K562 (cell line): ENCODE measurements around the gene PCSK5. TPM values are rescaled to one million over a fixed set of nuclear protein-coding genes. Genes with fewer than 3 reads are reported as not detected.

Source experiments
- ATAC-seq: fragments of 200-7000 bp; cut with Tn5 transposase; 3 replicates; pipeline ENCODE4 v1.9.1; 2020; ENCODE audit warnings: moderate library complexity
- BruUV-seq: library from RNA; stranded (reverse); fragments of 400-500 nt; replicated peaks from 2 replicates; lab custom pipeline; 2021; lab: Mats Ljungman, UMichigan
- CTCF ChIA-PET: fragments of 300-600 bp; formaldehyde crosslinking; extraction: SDS; loops from one replicate; lab custom pipeline; 2021; ENCODE audit warnings: low intra/inter-chr PET ratio; lab: Yijun Ruan, JAX
- POLR2A ChIA-PET: fragments of 300-600, 350-650 bp; sonication (Branson Sonifier 250); formaldehyde crosslinking; extraction: SDS; loops from one replicate; lab custom pipeline; 2021; ENCODE audit warnings: antibody characterized with exemption, inconsistent platforms; lab: Yijun Ruan, JAX
- DNase-seq, 4 experiments: peaks; one replicate each; pipeline versions ENCODE4 v3.0.0 to v3.0.0-alpha.2; 2011 to 2018; ENCODE audit warnings: low spot score in 3 of 4, mixed read lengths in 3 of 4; ENCODE audit errors: extremely low read depth in 1 of 4
- FAIRE-seq: peaks from 2 replicates; lab custom pipeline; 2011; peaks lifted over from hg19 to GRCh38; lab: Jason Lieb, UNC
- H2AFZ ChIP-seq: 2 replicates; pipeline ENCODE4 v1.6.0; 2011; ENCODE audit warnings: low read depth, low read length, control low read depth, inconsistent platforms
- H3K27ac ChIP-seq: fragments of 200-600 bp; 3 replicates; pipeline ENCODE4 v1.8.0; 2011; ENCODE audit warnings: low read depth, mild to moderate bottlenecking, control low read depth, inconsistent platforms, low read length, moderate library complexity, mixed read lengths; ENCODE audit errors: extremely low read depth
- H3K27me3 ChIP-seq, 2 experiments: fragments of 300-600 bp in 1 of 2; 2 replicates in 1 of 2; 3 replicates in 1 of 2; pipeline versions ENCODE4 v1.6.0 to v1.8.0; 2011; ENCODE audit warnings: inconsistent platforms in 2 of 2, low read length in 2 of 2, mild to moderate bottlenecking in 1 of 2, mixed read lengths in 1 of 2, moderate library complexity in 1 of 2; ENCODE audit not compliant: control insufficient read depth in 2 of 2, insufficient read depth in 2 of 2
- H3K36me3 ChIP-seq: fragments of 300-600 bp; 3 replicates; pipeline ENCODE4 v1.8.0; 2011; ENCODE audit warnings: mild to moderate bottlenecking, low read length, inconsistent platforms; ENCODE audit not compliant: control insufficient read depth, insufficient read depth
- H3K4me1 ChIP-seq, 2 experiments: fragments of 200-600 bp in 1 of 2; replicated peaks in 1 of 2; 2 replicates in 1 of 2; 3 replicates in 1 of 2; pipeline versions ENCODE4 v1.5.1 to v1.8.0; 2011; ENCODE audit warnings: inconsistent platforms in 2 of 2, low read length in 2 of 2, mild to moderate bottlenecking in 1 of 2, mixed read lengths in 1 of 2, moderate library complexity in 1 of 2; ENCODE audit not compliant: control insufficient read depth in 2 of 2, insufficient read depth in 2 of 2
- H3K4me2 ChIP-seq: 2 replicates; pipeline ENCODE4 v1.6.1; 2011; ENCODE audit warnings: low read length, control low read depth, inconsistent platforms, mixed read lengths; ENCODE audit not compliant: insufficient read depth
- H3K4me3 ChIP-seq: fragments of 200-600 bp; sonication (generic), shearing (Covaris generic); 2 replicates; pipeline ENCODE4 v1.5.1; 2016; ENCODE audit warnings: control low read depth, inconsistent platforms
- H3K79me2 ChIP-seq: fragments of 200-600 bp; 3 replicates; pipeline ENCODE4 v1.8.0; 2011; ENCODE audit warnings: low read length, inconsistent platforms; ENCODE audit not compliant: control insufficient read depth, insufficient read depth
- H3K9ac ChIP-seq, 2 experiments: 2 replicates each; pipeline versions ENCODE4 v1.6.0 to v1.6.1; 2011; ENCODE audit warnings: low read depth in 2 of 2, low read length in 2 of 2, control low read depth in 1 of 2, inconsistent platforms in 1 of 2, mild to moderate bottlenecking in 1 of 2, mixed read lengths in 1 of 2; ENCODE audit not compliant: insufficient read depth in 1 of 2
- H3K9me1 ChIP-seq: one replicate; pipeline ENCODE4 v1.6.0; 2011; ENCODE audit warnings: inconsistent platforms, mild to moderate bottlenecking, low read length, moderate library complexity; ENCODE audit not compliant: control insufficient read depth, insufficient read depth
- H3K9me3 ChIP-seq: replicated peaks from 2 replicates; pipeline ENCODE4 v1.5.1; 2011; ENCODE audit warnings: low read depth, low read length, inconsistent platforms; ENCODE audit not compliant: control insufficient read depth, insufficient read depth
- H4K20me1 ChIP-seq: replicated peaks from 2 replicates; pipeline ENCODE4 v1.6.1; 2011; ENCODE audit warnings: low read length, inconsistent platforms, mixed read lengths; ENCODE audit not compliant: control insufficient read depth, insufficient read depth
- EP400 ChIP-seq: fragments of 450-650 bp; IDR thresholded peaks from 2 replicates; pipeline ENCODE4 v1.6.1; 2017; ENCODE audit warnings: antibody characterized with exemption, mild to moderate bottlenecking, moderate library complexity
- FOXP1 ChIP-seq: sonication (generic); formaldehyde crosslinking; IDR thresholded peaks from 2 replicates; pipeline ENCODE4 v1.8.0; 2022; ENCODE audit warnings: mild to moderate bottlenecking, missing genetic modification reagents
- GTF2B ChIP-seq: IDR thresholded peaks from 2 replicates; pipeline ENCODE4 v1.6.1; 2011; ENCODE audit not compliant: insufficient read length; ENCODE audit errors: extremely low read depth
- HDAC8 ChIP-seq: fragments of 450-650 bp; IDR thresholded peaks from 2 replicates; pipeline ENCODE4 v1.6.1; 2016; ENCODE audit warnings: mild to moderate bottlenecking, missing genetic modification characterization, moderate library complexity, missing compliant biosample characterization
- HMGXB4 ChIP-seq: sonication (generic); formaldehyde crosslinking; IDR thresholded peaks from 2 replicates; pipeline ENCODE4 v1.8.1; 2023; ENCODE audit warnings: mild to moderate bottlenecking, missing genetic modification reagents
- MEF2A ChIP-seq: IDR thresholded peaks from 2 replicates; pipeline ENCODE4 v1.6.1; 2011; ENCODE audit warnings: low read depth, mild to moderate bottlenecking, low read length, moderate library complexity; ENCODE audit not compliant: control insufficient read depth
- RFX7 ChIP-seq: fragments of 250-450 bp; sonication (Bioruptor Pico); IDR thresholded peaks from 2 replicates; pipeline ENCODE4 v1.5.1; 2021; ENCODE audit warnings: mild to moderate bottlenecking
- WGBS: fragments of 100-300 bp; shearing (Covaris generic); methylation state at CpG from one replicate; pipeline ENCODE4 v1.1.6; 2016; ENCODE audit warnings: low coverage, mixed read lengths; ENCODE audit not compliant: insufficient coverage; ENCODE audit errors: missing lambda C conversion rate; 5-methylcytosine and 5-hydroxymethylcytosine counted together
- in situ Hi-C: fragments of 300-500 bp; cut with MboI; formaldehyde crosslinking; loops from 4 replicates; pipeline ENCODE4 v1.15.0; 2018; ENCODE audit warnings: inconsistent platforms, mixed read lengths
- intact Hi-C: fragments of 100-400 bp; cut with micrococcal nuclease; formaldehyde crosslinking; loops from 2 replicates; pipeline ENCODE4 v1.14.2; 2022
- polyA plus RNA-seq, 8 experiments: library from polyadenylated mRNA; depleted of rRNA in 4 of 8; stranded (reverse) in 5 of 8; unstranded in 3 of 8; fragments of >200 nt; fragmentation: Nextera tagmentation in 2 of 8; fragmentation: Illumina TruSeq in 1 of 8; extraction: Ambion mirVana in 2 of 8; extraction: Trizol in 1 of 8; gene quantifications; 2 replicates each; pipeline versions ENCODE4 v1.2.1 to v1.2.3, GENCODE V29; 2011 to 2014; ENCODE audit warnings: inconsistent platforms in 1 of 8, missing spikeins in 1 of 8
- total RNA-seq, 7 experiments: library from RNA; depleted of rRNA in 6 of 7; stranded (reverse); fragments of >200 nt in 6 of 7; fragmentation: Illumina TruSeq in 2 of 7; extraction: Trizol in 2 of 7; gene quantifications; 2 replicates each; pipeline versions ENCODE4 v1.2.1 to v1.2.3, GENCODE V29; 2011 to 2021; ENCODE audit warnings: low replicate concordance in 1 of 7

The PCSK5 gene
- total and polyA plus RNA-seq, 9 of the 15 experiments (the other 6 are each of a cell fraction or from before 2014, with no cell fraction given): not detected

- H2AFZ ChIP-seq: no peak overlapping the region
- no peaks in the 10 kb centered on the region for H3K4me1 ChIP-seq
- no peaks in the 10 kb centered on the region for H3K9me1 ChIP-seq
- 32% methylated on average over 3 of the region's 3 CpGs for WGBS
- H3K9me3 ChIP-seq: no peaks in the 10 kb centered on the region
- no peak overlapping the region for H3K4me3 ChIP-seq
- TF ChIP-seq EP400 (no peak), FOXP1 (CRISPR knock-in tag) (no peak), RFX7 (no peak), HDAC8 (tag) (no peak), HMGXB4 (CRISPR knock-in tag) (no peak), MEF2A (no peak), GTF2B (no peak)
- TF ChIP-seq, all 486 proteins: peak for 0
- no peak for ATAC-seq
- DNase-seq: no peak
- no peak for FAIRE-seq
- no TSS peak for BruUV-seq
- intact Hi-C loops (loop anchor here (2.0 to 10.0 kb wide), 3 partner anchors 1038 to 1528 kb away; no protein-coding TSS in a partner anchor), in situ Hi-C loops (loop anchor here (25.0 kb wide), 1 partner anchor 1515 kb away; no protein-coding TSS in a partner anchor)
- H3K4me2 ChIP-seq: no peak overlapping the region
- no peak overlapping the region for H3K27ac ChIP-seq
- H3K79me2 ChIP-seq: no peaks in the 10 kb centered on the region
- ChIA-PET CTCF (interaction anchor here (0.6 to 1.2 kb wide), 2 partner anchors 480 to 1037 kb away, joined by 3 to 5 read pairs; no protein-coding TSS in a partner anchor), POLR2A (interaction anchor here (1.2 to 1.4 kb wide), 2 partner anchors 8 to 11 kb away, joined by 3 to 5 read pairs; no protein-coding TSS in a partner anchor)
- H3K36me3 ChIP-seq: no peaks in the 10 kb centered on the region
- peaks cover 2 to 12% of the 10 kb centered on the region in 2 experiments; a peak in 3 of 5 replicates for H3K27me3 ChIP-seq
- no peaks in the 10 kb centered on the region for H4K20me1 ChIP-seq
- no peak overlapping the region for H3K9ac ChIP-seq
Measured at GRCh38 chr9:76302543-76302942, 412.1 kb downstream of the PCSK5 start.
